Osteoblast (primary cell): ENCODE results near the gene OR8H3. TPM values are rescaled to one million over a fixed set of nuclear protein-coding genes. Genes with fewer than 3 reads are reported as not detected.
A peak's percentile ranks its signal among the peaks of the same experiment; 100 is the strongest.

Experiments used
- DNase-seq: peaks from one replicate; pipeline ENCODE4 v3.0.0; 2011; ENCODE audit warnings: low spot score, mixed read lengths; ENCODE audit not compliant: insufficient read length; ENCODE audit errors: missing footprints
- H2AFZ ChIP-seq: 2 replicates; pipeline ENCODE4 v1.6.0; 2011; ENCODE audit warnings: mild to moderate bottlenecking, low read length
- H3K27ac ChIP-seq: 2 replicates; pipeline ENCODE4 v1.5.1; 2011; ENCODE audit warnings: mild to moderate bottlenecking, low read depth, low read length, moderate library complexity
- H3K27me3 ChIP-seq: 2 replicates; pipeline ENCODE4 v1.6.0; 2012; ENCODE audit warnings: mild to moderate bottlenecking, control low read depth, inconsistent platforms, low read length, moderate library complexity; ENCODE audit not compliant: insufficient read depth
- H3K36me3 ChIP-seq: 2 replicates; pipeline ENCODE4 v1.5.1; 2011; ENCODE audit warnings: mild to moderate bottlenecking, low read length, control low read depth, moderate library complexity; ENCODE audit not compliant: insufficient read depth
- H3K4me1 ChIP-seq: 2 replicates; pipeline ENCODE4 v1.5.1; 2011; ENCODE audit warnings: mild to moderate bottlenecking, low read length, control low read depth, moderate library complexity; ENCODE audit not compliant: insufficient read depth
- H3K4me2 ChIP-seq: 2 replicates; pipeline ENCODE4 v1.6.0; 2011; ENCODE audit warnings: mild to moderate bottlenecking, low read length; ENCODE audit not compliant: insufficient read depth
- H3K4me3 ChIP-seq: fragments of 200-600 bp; sonication (generic); 3 replicates; pipeline ENCODE4 v1.5.1; 2012; ENCODE audit warnings: mild to moderate bottlenecking, low read length, inconsistent platforms; ENCODE audit not compliant: insufficient read depth
- H3K79me2 ChIP-seq: 2 replicates; pipeline ENCODE4 v1.6.0; 2012; ENCODE audit warnings: mild to moderate bottlenecking, low read length, control low read depth, inconsistent platforms; ENCODE audit not compliant: insufficient read depth
- H3K9me3 ChIP-seq: 2 replicates; pipeline ENCODE4 v1.5.1; 2011; ENCODE audit warnings: low read depth, low read length, control low read depth
- H4K20me1 ChIP-seq: 2 replicates; pipeline ENCODE4 v1.6.0; 2012; ENCODE audit warnings: mild to moderate bottlenecking, low read length, control low read depth; ENCODE audit not compliant: insufficient read depth
- total RNA-seq: library from RNA; depleted of rRNA; stranded (reverse); fragments of >200 nt; gene quantifications from 2 replicates; pipeline ENCODE4 v1.2.3, GENCODE V29; 2012
- TF ChIP-seq, protein P1 (sequence below): IDR thresholded peaks from 2 replicates; pipeline ENCODE4 v1.5.1; 2011; ENCODE audit warnings: mild to moderate bottlenecking, low read depth, low read length, moderate library complexity; ENCODE audit errors: extremely low read depth

Gene OR8H3, protein sequence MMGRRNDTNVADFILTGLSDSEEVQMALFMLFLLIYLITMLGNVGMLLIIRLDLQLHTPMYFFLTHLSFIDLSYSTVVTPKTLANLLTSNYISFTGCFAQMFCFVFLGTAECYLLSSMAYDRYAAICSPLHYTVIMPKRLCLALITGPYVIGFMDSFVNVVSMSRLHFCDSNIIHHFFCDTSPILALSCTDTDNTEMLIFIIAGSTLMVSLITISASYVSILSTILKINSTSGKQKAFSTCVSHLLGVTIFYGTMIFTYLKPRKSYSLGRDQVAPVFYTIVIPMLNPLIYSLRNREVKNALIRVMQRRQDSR
- not detected in 2 replicates for total RNA-seq

DNA sequence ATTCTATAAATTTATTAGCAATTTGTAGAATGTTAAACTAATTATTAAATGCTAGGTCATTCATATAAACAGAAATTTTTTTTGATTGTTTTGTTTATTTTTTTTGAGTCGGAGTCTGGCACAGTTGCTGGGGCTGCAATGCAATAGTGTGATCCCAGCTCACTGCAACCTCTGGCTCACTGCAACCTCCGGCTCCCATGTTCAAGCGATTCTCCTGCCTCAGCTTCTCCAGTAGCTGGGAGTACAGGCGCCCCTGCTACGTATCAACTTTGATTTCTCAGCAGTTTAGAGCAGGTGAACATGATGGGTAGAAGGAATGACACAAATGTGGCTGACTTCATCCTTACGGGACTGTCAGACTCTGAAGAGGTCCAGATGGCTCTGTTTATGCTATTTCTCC, at the start of gene OR8H3:
Gene OR8H3, plus strand, starts transcription at position 301 of the 400 bp plus-strand sequence. Its CDS starts 0 bp downstream, at position 301.
- Histone ChIP-seq H3K27me3 (no peaks in the 10 kb centered on the region), H4K20me1 (no peaks in the 10 kb centered on the region), H3K4me3 (no peak within 1 kb of the TSS), H3K27ac (no peak within 1 kb of the TSS), H3K36me3 (no peaks in the 10 kb centered on the region), H3K79me2 (no peaks in the 10 kb centered on the region), H3K9me3 (no peaks in the 10 kb centered on the region), H3K4me1 (no peaks in the 10 kb centered on the region), H2AFZ (no peak within 1 kb of the TSS), H3K4me2 (no peak within 1 kb of the TSS)
- TF ChIP-seq, protein P1, sequence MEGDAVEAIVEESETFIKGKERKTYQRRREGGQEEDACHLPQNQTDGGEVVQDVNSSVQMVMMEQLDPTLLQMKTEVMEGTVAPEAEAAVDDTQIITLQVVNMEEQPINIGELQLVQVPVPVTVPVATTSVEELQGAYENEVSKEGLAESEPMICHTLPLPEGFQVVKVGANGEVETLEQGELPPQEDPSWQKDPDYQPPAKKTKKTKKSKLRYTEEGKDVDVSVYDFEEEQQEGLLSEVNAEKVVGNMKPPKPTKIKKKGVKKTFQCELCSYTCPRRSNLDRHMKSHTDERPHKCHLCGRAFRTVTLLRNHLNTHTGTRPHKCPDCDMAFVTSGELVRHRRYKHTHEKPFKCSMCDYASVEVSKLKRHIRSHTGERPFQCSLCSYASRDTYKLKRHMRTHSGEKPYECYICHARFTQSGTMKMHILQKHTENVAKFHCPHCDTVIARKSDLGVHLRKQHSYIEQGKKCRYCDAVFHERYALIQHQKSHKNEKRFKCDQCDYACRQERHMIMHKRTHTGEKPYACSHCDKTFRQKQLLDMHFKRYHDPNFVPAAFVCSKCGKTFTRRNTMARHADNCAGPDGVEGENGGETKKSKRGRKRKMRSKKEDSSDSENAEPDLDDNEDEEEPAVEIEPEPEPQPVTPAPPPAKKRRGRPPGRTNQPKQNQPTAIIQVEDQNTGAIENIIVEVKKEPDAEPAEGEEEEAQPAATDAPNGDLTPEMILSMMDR: no peak
- DNase-seq: no peak

DNA sequence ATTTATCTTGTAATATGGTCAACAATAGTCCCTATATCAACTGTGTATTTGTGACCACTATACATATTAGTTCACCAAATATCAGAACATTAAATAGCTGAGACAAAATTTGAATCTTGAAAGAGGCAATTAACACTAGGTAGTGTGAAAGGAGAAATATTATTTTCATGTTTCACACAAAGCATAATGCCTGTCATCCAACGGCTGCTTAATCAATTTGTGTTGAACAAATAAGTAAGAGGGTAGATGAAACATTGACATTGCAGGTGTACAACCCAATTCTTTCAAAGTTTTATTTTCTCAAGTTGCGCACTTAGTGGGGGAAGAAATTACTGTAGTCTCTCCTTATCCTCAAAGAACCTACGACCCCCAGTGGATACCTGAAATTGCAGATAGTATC, 32.5 kb upstream of the OR8H3 start:
- Histone ChIP-seq H3K27me3 (no peaks in the 10 kb centered on the region), H3K27ac (no peak overlapping the region), H3K4me2 (no peak overlapping the region), H3K79me2 (no peaks in the 10 kb centered on the region), H3K4me1 (no peaks in the 10 kb centered on the region), H3K9me3 (peaks cover 2% of the 10 kb centered on the region), H3K4me3 (no peak overlapping the region), H2AFZ (no peak overlapping the region), H3K36me3 (no peaks in the 10 kb centered on the region), H4K20me1 (no peaks in the 10 kb centered on the region)
- peak; percentile 21 for DNase-seq
- TF ChIP-seq, protein P1: no peak

DNA sequence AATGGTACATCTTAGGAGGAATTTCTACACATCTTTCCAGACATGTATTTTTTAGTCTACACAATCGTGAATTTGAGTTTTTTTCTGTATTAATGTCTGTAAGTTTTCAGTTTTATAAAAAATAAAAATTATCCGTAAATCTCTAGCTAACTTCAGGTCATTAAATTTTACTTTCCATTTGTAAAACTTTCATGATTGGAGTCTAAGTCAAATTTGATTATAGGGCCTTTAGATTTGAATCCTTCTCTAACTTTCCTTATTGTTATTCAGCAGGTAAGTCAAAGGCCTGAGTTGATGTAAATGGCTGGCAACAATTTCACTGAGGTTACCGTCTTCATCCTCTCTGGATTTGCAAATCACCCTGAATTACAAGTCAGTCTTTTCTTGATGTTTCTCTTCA, 29.2 kb upstream of the OR8H3 start, which contains the start of gene OR8I2:
Gene OR8I2, plus strand, starts transcription at position 301 of the 400 bp plus-strand sequence. Its CDS starts 0 bp downstream, at position 301.
- Histone ChIP-seq H3K79me2 (no peaks in the 10 kb centered on the region), H3K27ac (no peak within 1 kb of the TSS), H3K4me2 (no peak within 1 kb of the TSS)

DNA sequence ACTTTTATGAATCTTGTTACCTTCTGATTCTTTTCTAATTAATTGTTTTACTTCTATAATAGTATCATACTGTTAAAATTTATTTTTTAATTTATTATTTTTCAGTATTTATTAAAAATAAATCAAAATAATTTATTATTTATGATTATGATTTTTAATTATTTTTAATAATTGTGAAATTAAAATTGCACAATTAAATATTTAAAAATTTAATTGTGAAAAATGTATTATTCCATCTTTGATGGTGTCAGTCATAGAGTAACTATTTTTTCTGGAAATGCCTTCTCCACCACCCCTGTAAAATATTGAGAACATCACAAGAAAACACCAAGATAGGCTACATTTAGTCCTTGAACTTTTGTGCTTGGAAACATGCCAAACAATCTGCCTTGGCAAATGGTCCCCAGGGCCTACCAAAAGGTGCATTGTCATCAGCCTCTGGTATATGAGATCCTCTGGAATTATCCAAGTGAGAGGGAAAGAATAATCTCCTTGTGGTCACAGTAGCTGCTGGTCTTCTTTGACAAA, 18.9 kb upstream of the OR8H3 start, which contains the start of gene OR8H2:
Gene OR8H2, plus strand, starts transcription at position 478 of the 528 bp plus-strand sequence. CDS start 1,356 bp downstream, outside the sequence.
- DNase-seq: no peak

More for the DNA sequence above, 29.2 kb upstream of the OR8H3 start, which contains the start of gene OR8I2:
- Histone ChIP-seq H4K20me1 (no peaks in the 10 kb centered on the region), H3K4me3 (no peak within 1 kb of the TSS), H3K9me3 (peaks cover 2% of the 10 kb centered on the region), H3K36me3 (no peaks in the 10 kb centered on the region), H2AFZ (no peak within 1 kb of the TSS), H3K27me3 (no peaks in the 10 kb centered on the region), H3K4me1 (no peaks in the 10 kb centered on the region)
- no peak for DNase-seq
- TF ChIP-seq, protein P1: no peak

More for the DNA sequence above, 18.9 kb upstream of the OR8H3 start, which contains the start of gene OR8H2:
- Histone ChIP-seq H3K27me3 (no peaks in the 10 kb centered on the region), H3K79me2 (no peaks in the 10 kb centered on the region), H3K4me1 (no peaks in the 10 kb centered on the region), H2AFZ (no peak within 1 kb of the TSS), H3K4me2 (no peak within 1 kb of the TSS), H3K36me3 (no peaks in the 10 kb centered on the region), H3K27ac (no peak within 1 kb of the TSS), H3K9me3 (no peaks in the 10 kb centered on the region), H4K20me1 (no peaks in the 10 kb centered on the region), H3K4me3 (no peak within 1 kb of the TSS)
- TF ChIP-seq, protein P1: no peak
